Adipocyte (in vitro differentiated cells): Measurements from ENCODE around the gene ZNF677.
"Not testable (repeated sequence)": the region's sequence is repeated elsewhere in the genome, so short reads cannot be mapped to it uniquely, and the experiment has no call there.

ENCODE experiments used
- DNase-seq: peaks from one replicate; pipeline ENCODE4 v3.0.0-alpha.2; 2015; ENCODE audit warnings: low read depth
- H3K27me3 ChIP-seq: replicated peaks from 2 replicates; pipeline ENCODE4 v1.7.0; 2013; ENCODE audit warnings: mild to moderate bottlenecking, low read length, moderate library complexity; ENCODE audit not compliant: control insufficient read depth, insufficient read depth
- H3K36me3 ChIP-seq: 2 replicates; pipeline ENCODE4 v1.7.0; 2013; ENCODE audit warnings: low read length, mild to moderate bottlenecking, moderate library complexity; ENCODE audit not compliant: control insufficient read depth, insufficient read depth, severe bottlenecking
- H3K4me1 ChIP-seq: 2 replicates; pipeline ENCODE4 v1.7.0; 2013; ENCODE audit warnings: mild to moderate bottlenecking, low read length, moderate library complexity; ENCODE audit not compliant: control insufficient read depth, insufficient read depth
- H3K4me3 ChIP-seq: 2 replicates; pipeline ENCODE4 v1.7.0; 2013; ENCODE audit warnings: mild to moderate bottlenecking, low read length, moderate library complexity
- H3K9ac ChIP-seq: 2 replicates; pipeline ENCODE4 v1.7.0; 2013; ENCODE audit warnings: mild to moderate bottlenecking, low read length, moderate library complexity
- H3K9me3 ChIP-seq: 2 replicates; pipeline ENCODE4 v1.7.0; 2013; ENCODE audit warnings: mild to moderate bottlenecking, low read length, moderate library complexity; ENCODE audit not compliant: control insufficient read depth

The ZNF677 gene

GRCh38 chr19:53192771-53193534 lies 61.7 kb downstream of the ZNF677 start, which contains the start of gene ZNF665:
ZNF665 (minus strand) TSS chr19:53193358; CDS start chr19:53182898, 10,460 bp downstream.
- Histone ChIP-seq H3K27me3 (no peaks in the 10 kb centered on the region), H3K4me1 (peaks cover 10% of the 10 kb centered on the region), H3K9me3 (no peaks in the 10 kb centered on the region), H3K9ac (peak within 1 kb of the TSS; percentile 90), H3K4me3 (peak within 1 kb of the TSS; percentile 90), H3K36me3 (peaks cover 8% of the 10 kb centered on the region)
- DNase-seq = peak; percentile 68

- Histone ChIP-seq H3K36me3 (peaks cover 8% of the 10 kb centered on the region), H3K9ac (no peak overlapping the region), H3K9me3 (no peaks in the 10 kb centered on the region), H3K27me3 (no peaks in the 10 kb centered on the region), H3K4me1 (peaks cover 10% of the 10 kb centered on the region), H3K4me3 (no peak overlapping the region)
- no peak for DNase-seq
These were observed 64.4 kb downstream of the ZNF677 start for GRCh38 chr19:53190253-53190652.

- H3K9ac ChIP-seq, H3K36me3 ChIP-seq, H3K4me1 ChIP-seq, H3K27me3 ChIP-seq, DNase-seq, H3K4me3 ChIP-seq, H3K9me3 ChIP-seq: not testable (repeated sequence)
These were observed 64.9 kb downstream of the ZNF677 start for GRCh38 chr19:53189691-53190198.
